OCI-LY3 (cell line): ENCODE measurements around the gene SMTNL2.

Source experiments
- CTCF ChIP-seq: fragments of 200-600, 300-600 bp; sonication (generic); IDR thresholded peaks from 2 replicates; pipeline ENCODE4 v1.5.1; 2014; ENCODE audit warnings: antibody characterized with exemption, low read length, low read depth
- EZH2phosphoT487 ChIP-seq: fragments of 200-600 bp; shearing (Covaris generic); IDR thresholded peaks from 2 replicates; pipeline ENCODE4 v1.6.1; 2018; ENCODE audit warnings: antibody characterized with exemption, mixed run types, low read depth

GRCh38 chr17:4555873-4556759, 28.2 kb upstream of the SMTNL2 start:
- TF ChIP-seq CTCF (no peak), EZH2phosphoT487 (no peak)
